ENCODE results near the gene PCSK7.

Gene PCSK7

GRCh38 chr11:117176186-117176585 lies 55.7 kb downstream of the PCSK7 start:
- ChIA-PET CTCF (no interaction called here), POLR2A (interaction anchor here (0.7 kb wide), 1 partner anchor 37 kb away, joined by 7 read pairs; no protein-coding TSS in a partner anchor)
- no peak overlapping the region for H3K27ac ChIP-seq (ENCODE audit: extremely low read depth, low read depth, low read length)
- H3K4me1 ChIP-seq (ENCODE audit: control insufficient read depth, insufficient read depth, low read length) = no peaks in the 10 kb centered on the region
- TF ChIP-seq ZNF248 (tag by site-specific recombination; IDR thresholded peaks at IDR 0.05) (no peak), ZNF580 (tag by site-specific recombination; IDR thresholded peaks at IDR 0.05) (no peak), ZNF24 (tag by site-specific recombination; IDR thresholded peaks at IDR 0.05) (no peak), ZNF521 (tag by site-specific recombination; IDR thresholded peaks at IDR 0.05) (no peak), TCF7L2 (IDR thresholded peaks at IDR 0.05; ENCODE audit: borderline replicate concordance, low read depth, low read length) (no peak), GFI1B (tag by site-specific recombination; IDR thresholded peaks at IDR 0.05) (no peak), EGR2 (tag by site-specific recombination; IDR thresholded peaks at IDR 0.05; ENCODE audit: low read depth) (no peak), ZNF623 (tag by site-specific recombination; IDR thresholded peaks at IDR 0.05) (no peak), MYNN (tag by site-specific recombination; IDR thresholded peaks at IDR 0.05; ENCODE audit: borderline replicate concordance) (no peak), ZNF138 (tag by site-specific recombination; IDR thresholded peaks at IDR 0.05; ENCODE audit: borderline replicate concordance) (no peak), ZNF571 (tag by site-specific recombination; IDR thresholded peaks at IDR 0.05) (no peak), ZNF658 (tag by site-specific recombination; IDR thresholded peaks at IDR 0.05) (no peak), KLF17 (tag by site-specific recombination; IDR thresholded peaks at IDR 0.05) (no peak), ZNF830 (tag by site-specific recombination; IDR thresholded peaks at IDR 0.05; ENCODE audit: low read depth) (no peak), CTCF (tag by site-specific recombination; IDR thresholded peaks at IDR 0.05) (no peak), OSR2 (tag by site-specific recombination; IDR thresholded peaks at IDR 0.05) (no peak)
- H3K9me3 ChIP-seq (ENCODE audit: control insufficient read depth, insufficient read depth, low read depth, low read length) = no peaks in the 10 kb centered on the region
- H3K36me3 ChIP-seq (ENCODE audit: control insufficient read depth in 2 of 2, insufficient read depth in 1 of 2, low read length in 2 of 2) = peaks cover 0 to 8% of the 10 kb centered on the region in 2 experiments; a peak in 1 of 3 replicates
- H3K4me3 ChIP-seq (ENCODE audit: low read depth, low read length) = no peak overlapping the region

GRCh38 chr11:117175781-117176180 lies 56.1 kb downstream of the PCSK7 start:
- Histone ChIP-seq H3K36me3 (ENCODE audit: control insufficient read depth in 2 of 2, insufficient read depth in 1 of 2, low read length in 2 of 2) (peaks cover 0 to 12% of the 10 kb centered on the region in 2 experiments; a peak in 1 of 3 replicates), H3K4me3 (ENCODE audit: low read depth, low read length) (no peak overlapping the region), H3K4me1 (ENCODE audit: control insufficient read depth, insufficient read depth, low read length) (no peaks in the 10 kb centered on the region), H3K27ac (ENCODE audit: extremely low read depth, low read depth, low read length) (no peak overlapping the region), H3K9me3 (ENCODE audit: control insufficient read depth, insufficient read depth, low read depth, low read length) (no peaks in the 10 kb centered on the region)
- CTCF ChIA-PET = no interaction called here
- TF ChIP-seq AEBP2 (tag by site-specific recombination; IDR thresholded peaks at IDR 0.05; ENCODE audit: borderline replicate concordance) (no peak), ZNF274 (IDR thresholded peaks at IDR 0.05; ENCODE audit: low read length) (no peak), ZNF274 (tag by site-specific recombination; IDR thresholded peaks at IDR 0.05; ENCODE audit: borderline replicate concordance) (no peak), ZNF341 (tag by site-specific recombination; IDR thresholded peaks at IDR 0.05; ENCODE audit: low read depth) (no peak), ZBTB7A (tag by site-specific recombination; IDR thresholded peaks at IDR 0.05; ENCODE audit: low read depth) (no peak), ZFP3 (tag by site-specific recombination; IDR thresholded peaks at IDR 0.05; ENCODE audit: low read depth) (no peak), ZNF514 (tag by site-specific recombination; IDR thresholded peaks at IDR 0.05) (no peak), ZBTB44 (tag by site-specific recombination; IDR thresholded peaks at IDR 0.05) (no peak), ZNF747 (tag by site-specific recombination; IDR thresholded peaks at IDR 0.05) (no peak), ZNF768 (tag by site-specific recombination; IDR thresholded peaks at IDR 0.05) (no peak)
- POLR2A ChIA-PET = no interaction called here

Measured in HEK293 (cell line).